ENCODE measurements around the gene TMEM39A.

GRCh38 chr3:119483101-119483500 is 19.7 kb upstream of the TMEM39A start:
- TF ChIP-seq POLR2A (IDR thresholded peaks at IDR 0.05) (no peak), EP300 (IDR thresholded peaks at IDR 0.05) (no peak)
- TF ChIP-seq, protein P1, sequence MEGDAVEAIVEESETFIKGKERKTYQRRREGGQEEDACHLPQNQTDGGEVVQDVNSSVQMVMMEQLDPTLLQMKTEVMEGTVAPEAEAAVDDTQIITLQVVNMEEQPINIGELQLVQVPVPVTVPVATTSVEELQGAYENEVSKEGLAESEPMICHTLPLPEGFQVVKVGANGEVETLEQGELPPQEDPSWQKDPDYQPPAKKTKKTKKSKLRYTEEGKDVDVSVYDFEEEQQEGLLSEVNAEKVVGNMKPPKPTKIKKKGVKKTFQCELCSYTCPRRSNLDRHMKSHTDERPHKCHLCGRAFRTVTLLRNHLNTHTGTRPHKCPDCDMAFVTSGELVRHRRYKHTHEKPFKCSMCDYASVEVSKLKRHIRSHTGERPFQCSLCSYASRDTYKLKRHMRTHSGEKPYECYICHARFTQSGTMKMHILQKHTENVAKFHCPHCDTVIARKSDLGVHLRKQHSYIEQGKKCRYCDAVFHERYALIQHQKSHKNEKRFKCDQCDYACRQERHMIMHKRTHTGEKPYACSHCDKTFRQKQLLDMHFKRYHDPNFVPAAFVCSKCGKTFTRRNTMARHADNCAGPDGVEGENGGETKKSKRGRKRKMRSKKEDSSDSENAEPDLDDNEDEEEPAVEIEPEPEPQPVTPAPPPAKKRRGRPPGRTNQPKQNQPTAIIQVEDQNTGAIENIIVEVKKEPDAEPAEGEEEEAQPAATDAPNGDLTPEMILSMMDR (IDR thresholded peaks at IDR 0.05), result no peak
